OCI-LY3 (cell line): Measurements from ENCODE around the gene G6PC3.

Experiments
- CTCF ChIP-seq: fragments of 200-600, 300-600 bp; sonication (generic); IDR thresholded peaks from 2 replicates; pipeline ENCODE4 v1.5.1; 2014; ENCODE audit warnings: antibody characterized with exemption, low read length, low read depth
- EZH2phosphoT487 ChIP-seq: fragments of 200-600 bp; shearing (Covaris generic); IDR thresholded peaks from 2 replicates; pipeline ENCODE4 v1.6.1; 2018; ENCODE audit warnings: antibody characterized with exemption, mixed run types, low read depth

DNA sequence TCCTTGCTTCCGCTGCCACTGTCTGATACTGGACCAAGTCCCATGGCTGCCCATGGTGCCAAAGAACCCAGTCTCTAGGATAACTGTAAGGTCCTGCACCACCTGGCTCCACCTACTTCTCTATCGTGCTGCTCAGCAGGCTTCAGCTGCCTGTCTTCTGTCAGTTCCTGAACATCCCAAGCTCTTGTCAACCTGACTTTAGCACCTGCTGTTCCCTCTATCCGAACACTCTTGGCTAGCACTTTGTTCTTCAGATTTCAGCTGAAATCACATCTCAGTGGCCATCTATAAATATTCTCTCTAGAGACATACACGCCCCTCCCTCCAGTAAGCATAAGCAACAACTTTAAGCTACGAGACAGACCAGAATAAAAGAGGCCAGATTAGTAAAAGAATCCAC is 40.8 kb upstream of the G6PC3 start:
- TF ChIP-seq CTCF: no peak
- TF ChIP-seq EZH2phosphoT487: no peak
